ENCODE measurements around the gene TMEM167A. TPM values are rescaled to one million over a fixed set of nuclear protein-coding genes. Genes with fewer than 3 reads are reported as not detected.

Gene TMEM167A, protein sequence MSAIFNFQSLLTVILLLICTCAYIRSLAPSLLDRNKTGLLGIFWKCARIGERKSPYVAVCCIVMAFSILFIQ
- 46.7 TPM for total RNA-seq
- polyA plus RNA-seq = 10 to 100 TPM; 68.8 to 89.5 (median 71.7) TPM

- Histone ChIP-seq H3K4me3 (ENCODE audit: low read depth, low read length) (peak within 1 kb of the TSS; percentile 98), H3K27ac (ENCODE audit: insufficient read depth, low read length, poor library complexity, severe bottlenecking) (peak within 1 kb of the TSS; percentile 85), H3K9me3 (ENCODE audit: control insufficient read depth in 2 of 2, low read length in 2 of 2) (no peaks in the 10 kb centered on the region), H3K36me3 (ENCODE audit: control insufficient read depth, insufficient read depth, low read length) (peaks cover 3% of the 10 kb centered on the region), H3K4me1 (ENCODE audit: control insufficient read depth, insufficient read depth, low read length, poor library complexity, severe bottlenecking) (peaks cover 33% of the 10 kb centered on the region), H3K27me3 (ENCODE audit: control insufficient read depth, insufficient read depth, low read length) (no peaks in the 10 kb centered on the region)
- Mint-ChIP-seq H3K36me3 (peaks cover 22% of the 10 kb centered on the region), H3K9me3 (no peaks in the 10 kb centered on the region), H3K27ac (peak within 1 kb of the TSS; percentile 94 to 99 (median 98)), H3K4me3 (peak within 1 kb of the TSS; percentile 92 to 98 (median 94)), H3K4me1 (peaks cover 26 to 60% (median 53%) of the 10 kb centered on the region in 4 donors), H3K27me3 (no peaks in the 10 kb centered on the region)
- ATAC-seq (ENCODE audit: low read depth in 2 of 2) = peak; percentile 99 to 100
- peak; percentile 94 to 99 (median 96) for DNase-seq
Measured at GRCh38 chr5:83076742-83077661, at the start of gene TMEM167A, which contains the start of gene XRCC4. TSS of gene TMEM167A (minus strand) at chr5:83077394. CDS start at chr5:83077323, 71 bp downstream. TSS of gene XRCC4 (plus strand) at chr5:83077547. CDS start at chr5:83104920, 27,373 bp downstream.

DNA sequence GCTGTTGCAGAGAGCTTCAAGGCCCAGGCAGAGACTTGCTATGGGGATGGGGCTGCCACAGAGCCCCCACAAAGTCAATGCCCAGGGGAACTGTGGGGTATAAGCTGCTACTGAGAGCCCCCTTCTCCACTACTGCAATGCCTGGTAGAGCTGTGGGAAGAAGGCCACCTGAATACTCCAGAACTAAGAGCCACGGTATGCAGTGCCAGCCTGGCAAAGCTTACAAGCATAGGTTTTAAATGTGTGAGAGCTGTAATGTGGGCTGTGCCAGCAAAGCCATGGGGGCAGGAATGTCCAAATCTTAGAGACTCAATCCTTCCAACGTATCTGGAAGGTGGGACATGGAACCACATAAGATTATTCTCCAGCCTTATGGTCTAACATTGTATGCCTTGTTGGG is 49.3 kb upstream of the TMEM167A start:
- Histone ChIP-seq H3K9me3 (ENCODE audit: control insufficient read depth in 2 of 2, low read length in 2 of 2) (no peaks in the 10 kb centered on the region), H3K4me1 (ENCODE audit: control insufficient read depth, insufficient read depth, low read length, poor library complexity, severe bottlenecking) (no peaks in the 10 kb centered on the region), H3K27ac (ENCODE audit: insufficient read depth, low read length, poor library complexity, severe bottlenecking) (no peak overlapping the region), H3K4me3 (ENCODE audit: low read depth, low read length) (no peak overlapping the region), H3K36me3 (ENCODE audit: control insufficient read depth, insufficient read depth, low read length) (no peaks in the 10 kb centered on the region), H3K27me3 (ENCODE audit: control insufficient read depth, insufficient read depth, low read length) (no peaks in the 10 kb centered on the region)
- Mint-ChIP-seq H3K27me3 (no peaks in the 10 kb centered on the region), H3K36me3 (peaks cover 11% of the 10 kb centered on the region), H3K4me1 (peaks cover 0 to 2% (median 0%) of the 10 kb centered on the region in 4 donors), H3K4me3 (no peak overlapping the region), H3K9me3 (peaks cover 0 to 15% (median 2%) of the 10 kb centered on the region in 7 donors), H3K27ac (no peak overlapping the region)
- DNase-seq (no peak), ATAC-seq (ENCODE audit: low read depth in 2 of 2) (no peak)

DNA sequence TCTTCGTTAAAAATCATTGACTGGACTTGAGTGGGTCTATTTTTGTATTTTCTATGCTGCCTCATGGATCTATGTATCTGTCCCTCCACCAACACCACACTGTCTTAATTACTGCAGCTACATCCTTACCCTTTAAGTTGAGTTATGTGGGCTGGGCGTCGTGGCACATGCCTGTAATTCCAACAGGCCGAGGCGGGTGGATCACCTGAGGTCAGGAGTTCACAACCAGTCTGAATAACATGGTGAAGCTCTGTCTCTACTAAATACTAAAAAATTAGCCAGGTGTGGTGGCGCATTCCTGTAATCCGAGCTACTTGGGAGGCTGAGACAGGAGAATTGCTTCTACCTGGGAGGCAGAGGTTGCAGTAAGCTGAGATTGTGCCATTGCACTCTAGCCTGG is 48.4 kb upstream of the TMEM167A start:
- Mint-ChIP-seq H3K9me3 (peaks cover 0 to 11% (median 2%) of the 10 kb centered on the region in 7 donors), H3K27me3 (no peaks in the 10 kb centered on the region), H3K4me3 (no peak overlapping the region), H3K36me3 (peaks cover 13% of the 10 kb centered on the region), H3K4me1 (peaks cover 0 to 2% (median 0%) of the 10 kb centered on the region in 4 donors), H3K27ac (no peak overlapping the region)
- H3K27ac ChIP-seq (ENCODE audit: insufficient read depth, low read length, poor library complexity, severe bottlenecking) = no peak overlapping the region
- ATAC-seq (ENCODE audit: low read depth in 2 of 2) = no peak
- DNase-seq = no peak
- H3K36me3 ChIP-seq (ENCODE audit: control insufficient read depth, insufficient read depth, low read length) = no peaks in the 10 kb centered on the region
- H3K27me3 ChIP-seq (ENCODE audit: control insufficient read depth, insufficient read depth, low read length) = no peaks in the 10 kb centered on the region
- no peaks in the 10 kb centered on the region for H3K4me1 ChIP-seq (ENCODE audit: control insufficient read depth, insufficient read depth, low read length, poor library complexity, severe bottlenecking)
- H3K4me3 ChIP-seq (ENCODE audit: low read depth, low read length) = no peak overlapping the region
- no peaks in the 10 kb centered on the region for H3K9me3 ChIP-seq (ENCODE audit: control insufficient read depth in 2 of 2, low read length in 2 of 2)

- H3K4me3 ChIP-seq (ENCODE audit: low read depth, low read length) = no peak overlapping the region
- Mint-ChIP-seq H3K9me3 (peaks cover 0 to 11% (median 2%) of the 10 kb centered on the region in 7 donors), H3K4me1 (peaks cover 0 to 2% (median 0%) of the 10 kb centered on the region in 4 donors), H3K36me3 (peaks cover 17% of the 10 kb centered on the region), H3K27me3 (no peaks in the 10 kb centered on the region), H3K4me3 (no peak overlapping the region), H3K27ac (no peak overlapping the region)
- H3K9me3 ChIP-seq (ENCODE audit: control insufficient read depth in 2 of 2, low read length in 2 of 2) = no peaks in the 10 kb centered on the region
- DNase-seq = no peak
- H3K36me3 ChIP-seq (ENCODE audit: control insufficient read depth, insufficient read depth, low read length) = no peaks in the 10 kb centered on the region
- no peaks in the 10 kb centered on the region for H3K4me1 ChIP-seq (ENCODE audit: control insufficient read depth, insufficient read depth, low read length, poor library complexity, severe bottlenecking)
- no peak for ATAC-seq (ENCODE audit: low read depth in 2 of 2)
- no peaks in the 10 kb centered on the region for H3K27me3 ChIP-seq (ENCODE audit: control insufficient read depth, insufficient read depth, low read length)
- H3K27ac ChIP-seq (ENCODE audit: insufficient read depth, low read length, poor library complexity, severe bottlenecking) = no peak overlapping the region
Measured at GRCh38 chr5:83124593-83124992, 47.4 kb upstream of the TMEM167A start.

DNA sequence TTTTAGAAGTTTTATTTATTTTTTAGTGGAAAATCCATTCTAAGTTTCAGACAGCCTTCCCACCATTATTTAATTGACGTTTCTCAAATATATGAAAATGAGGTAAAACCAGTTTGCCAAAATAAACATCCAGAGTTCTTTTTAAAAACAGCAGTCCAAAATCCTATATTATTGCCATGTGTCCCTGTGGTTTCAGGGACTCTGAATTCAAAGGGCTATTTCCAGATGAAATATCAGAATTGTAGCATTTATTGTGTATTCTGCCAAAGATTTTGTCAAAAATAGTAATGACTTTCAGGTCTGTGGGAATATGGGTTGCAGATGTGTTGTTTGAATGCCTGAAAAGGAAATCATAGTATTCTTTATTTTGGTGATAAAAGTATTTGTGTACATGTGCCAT is 41.8 kb upstream of the TMEM167A start:
- H3K27me3 ChIP-seq (ENCODE audit: control insufficient read depth, insufficient read depth, low read length) = no peaks in the 10 kb centered on the region
- Mint-ChIP-seq H3K4me1 (peaks cover 0 to 3% (median 0%) of the 10 kb centered on the region in 4 donors), H3K36me3 (peaks cover 21% of the 10 kb centered on the region), H3K4me3 (no peak overlapping the region), H3K27ac (no peak overlapping the region), H3K27me3 (no peaks in the 10 kb centered on the region), H3K9me3 (peaks cover 2 to 11% (median 4%) of the 10 kb centered on the region in 7 donors)
- DNase-seq (no peak), ATAC-seq (ENCODE audit: low read depth in 2 of 2) (no peak)
- H3K4me1 ChIP-seq (ENCODE audit: control insufficient read depth, insufficient read depth, low read length, poor library complexity, severe bottlenecking) = no peaks in the 10 kb centered on the region
- H3K4me3 ChIP-seq (ENCODE audit: low read depth, low read length) = no peak overlapping the region
- H3K9me3 ChIP-seq (ENCODE audit: control insufficient read depth in 2 of 2, low read length in 2 of 2) = no peaks in the 10 kb centered on the region
- H3K36me3 ChIP-seq (ENCODE audit: control insufficient read depth, insufficient read depth, low read length) = no peaks in the 10 kb centered on the region
- H3K27ac ChIP-seq (ENCODE audit: insufficient read depth, low read length, poor library complexity, severe bottlenecking) = no peak overlapping the region

DNA sequence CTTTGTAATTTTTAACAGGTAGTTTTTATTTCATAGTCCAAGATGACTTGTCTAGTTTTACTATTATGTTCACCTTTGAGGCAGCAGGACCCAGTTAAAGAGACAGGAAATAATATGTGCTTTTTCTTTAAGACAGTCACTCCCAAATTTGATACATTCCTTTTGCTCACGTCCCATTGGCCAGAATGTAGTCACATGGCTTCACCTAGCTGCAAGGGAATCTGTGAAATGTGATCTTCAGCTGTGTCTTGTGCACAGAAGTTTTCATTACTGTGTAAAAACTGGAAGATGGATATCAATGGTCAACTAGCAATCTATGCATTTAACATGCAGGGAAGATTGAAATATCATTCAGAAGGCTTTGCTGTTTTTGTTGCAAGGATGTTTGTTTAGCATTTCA is 41.3 kb upstream of the TMEM167A start:
- H3K9me3 ChIP-seq (ENCODE audit: control insufficient read depth in 2 of 2, low read length in 2 of 2) = peaks cover 0 to under 1% of the 10 kb centered on the region in 2 experiments

DNA sequence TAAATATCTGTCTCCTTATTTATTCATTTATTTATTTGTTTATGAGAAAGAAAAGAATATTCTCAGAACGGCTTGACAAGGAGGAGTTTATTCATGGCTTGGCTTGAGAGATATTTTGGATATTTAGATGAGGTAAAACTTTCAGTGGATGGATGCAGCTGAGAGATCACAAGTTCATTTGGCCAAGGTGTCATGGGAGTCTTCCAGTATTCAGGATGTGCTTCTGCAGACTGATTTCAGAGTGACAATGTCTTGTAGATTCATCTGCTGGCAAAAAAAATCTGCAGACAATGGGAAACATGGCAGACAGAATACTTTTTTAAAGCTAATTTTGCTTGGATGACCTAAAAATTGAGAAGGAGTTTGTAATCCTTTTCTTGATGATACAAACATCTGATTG is 38.6 kb upstream of the TMEM167A start:
- no peak overlapping the region for H3K4me3 Mint-ChIP-seq
- H3K27me3 Mint-ChIP-seq = no peaks in the 10 kb centered on the region
- peaks cover 33% of the 10 kb centered on the region for H3K36me3 Mint-ChIP-seq
- no peaks in the 10 kb centered on the region for H3K36me3 ChIP-seq (ENCODE audit: control insufficient read depth, insufficient read depth, low read length)
- no peak overlapping the region for H3K4me3 ChIP-seq (ENCODE audit: low read depth, low read length)
- DNase-seq (no peak), ATAC-seq (ENCODE audit: low read depth in 2 of 2) (no peak)
- H3K4me1 Mint-ChIP-seq = peaks cover 0 to 3% (median 0%) of the 10 kb centered on the region in 4 donors
- no peaks in the 10 kb centered on the region for H3K27me3 ChIP-seq (ENCODE audit: control insufficient read depth, insufficient read depth, low read length)
- peaks cover 0 to 5% of the 10 kb centered on the region in 2 experiments for H3K9me3 ChIP-seq (ENCODE audit: control insufficient read depth in 2 of 2, low read length in 2 of 2)
- H3K9me3 Mint-ChIP-seq = peaks cover 3 to 23% (median 7%) of the 10 kb centered on the region in 7 donors
- H3K4me1 ChIP-seq (ENCODE audit: control insufficient read depth, insufficient read depth, low read length, poor library complexity, severe bottlenecking) = no peaks in the 10 kb centered on the region
- no peak overlapping the region for H3K27ac ChIP-seq (ENCODE audit: insufficient read depth, low read length, poor library complexity, severe bottlenecking)
- H3K27ac Mint-ChIP-seq = no peak overlapping the region

More for the DNA sequence above, 41.3 kb upstream of the TMEM167A start:
- H3K4me1 ChIP-seq (ENCODE audit: control insufficient read depth, insufficient read depth, low read length, poor library complexity, severe bottlenecking) = no peaks in the 10 kb centered on the region
- H3K36me3 ChIP-seq (ENCODE audit: control insufficient read depth, insufficient read depth, low read length) = no peaks in the 10 kb centered on the region
- ATAC-seq (ENCODE audit: low read depth in 2 of 2) (no peak), DNase-seq (no peak)
- H3K27ac Mint-ChIP-seq = no peak overlapping the region
- peaks cover 0 to 3% (median 0%) of the 10 kb centered on the region in 4 donors for H3K4me1 Mint-ChIP-seq
- no peak overlapping the region for H3K27ac ChIP-seq (ENCODE audit: insufficient read depth, low read length, poor library complexity, severe bottlenecking)
- peaks cover 21% of the 10 kb centered on the region for H3K36me3 Mint-ChIP-seq
- peaks cover 2 to 11% (median 4%) of the 10 kb centered on the region in 7 donors for H3K9me3 Mint-ChIP-seq
- H3K4me3 ChIP-seq (ENCODE audit: low read depth, low read length) = no peak overlapping the region
- no peaks in the 10 kb centered on the region for H3K27me3 ChIP-seq (ENCODE audit: control insufficient read depth, insufficient read depth, low read length)
- no peaks in the 10 kb centered on the region for H3K27me3 Mint-ChIP-seq
- no peak overlapping the region for H3K4me3 Mint-ChIP-seq

Data from CD4-positive, CD25-positive, alpha-beta regulatory T cell (primary cell).